ENCODE data around the gene CDK17. TPM values are rescaled to one million over a fixed set of nuclear protein-coding genes. Genes with fewer than 3 reads are reported as not detected.
A peak's percentile ranks its signal among the peaks of the same experiment; 100 is the strongest.
"Not testable (repeated sequence)": the region's sequence is repeated elsewhere in the genome, so short reads cannot be mapped to it uniquely, and the experiment has no call there.

The CDK17 gene
- total RNA-seq, 2 donors from 2014 or later = 30.7 to 97.6 TPM

- DNase-seq (ENCODE audit: low spot score) (no peak), ATAC-seq (ENCODE audit: insufficient number of reproducible peaks, low FRiP score, low read depth) (no peak)
- H3K27me3 ChIP-seq (replicated peaks; ENCODE audit: insufficient read depth) = no peaks in the 10 kb centered on the region
- H3K9me3 ChIP-seq = no peaks in the 10 kb centered on the region
- H3K27ac ChIP-seq = no peak overlapping the region
- no peaks in the 10 kb centered on the region for H3K36me3 ChIP-seq
- no peak for TF ChIP-seq CTCF (IDR thresholded peaks at IDR 0.05)
- H3K4me1 ChIP-seq (ENCODE audit: control insufficient read depth in 1 of 2, low read depth in 2 of 2) = no peaks in the 10 kb centered on the region
- H3K4me3 ChIP-seq = no peak overlapping the region
Observed at GRCh38 chr12:96321941-96322340, 78.3 kb downstream of the CDK17 start.

- H3K27me3 ChIP-seq (replicated peaks; ENCODE audit: insufficient read depth); H3K4me1 ChIP-seq (ENCODE audit: control insufficient read depth in 1 of 2, low read depth in 2 of 2); H3K4me3 ChIP-seq; H3K27ac ChIP-seq; ATAC-seq (ENCODE audit: insufficient number of reproducible peaks, low FRiP score, low read depth); H3K36me3 ChIP-seq; H3K9me3 ChIP-seq; DNase-seq (ENCODE audit: low spot score): not testable (repeated sequence)
Observed at GRCh38 chr12:96317801-96318200, 82.4 kb downstream of the CDK17 start.

- not testable (repeated sequence) for H3K27me3 ChIP-seq (replicated peaks; ENCODE audit: insufficient read depth); DNase-seq (ENCODE audit: low spot score); H3K4me1 ChIP-seq (ENCODE audit: control insufficient read depth in 1 of 2, low read depth in 2 of 2); ATAC-seq (ENCODE audit: insufficient number of reproducible peaks, low FRiP score, low read depth); H3K9me3 ChIP-seq; H3K36me3 ChIP-seq; H3K27ac ChIP-seq
- H3K4me3 ChIP-seq = peak overlapping the region; percentile 56
Observed at GRCh38 chr12:96315741-96316481, 84.3 kb downstream of the CDK17 start.

GRCh38 chr12:96314723-96315122 lies 85.5 kb downstream of the CDK17 start:
- no peak for TF ChIP-seq CTCF (IDR thresholded peaks at IDR 0.05)
- Histone ChIP-seq H3K4me1 (ENCODE audit: control insufficient read depth in 1 of 2, low read depth in 2 of 2) (peaks cover 0 to 5% of the 10 kb centered on the region in 2 donors), H3K27ac (no peak overlapping the region), H3K36me3 (no peaks in the 10 kb centered on the region), H3K4me3 (no peak overlapping the region), H3K9me3 (no peaks in the 10 kb centered on the region), H3K27me3 (replicated peaks; ENCODE audit: insufficient read depth) (no peaks in the 10 kb centered on the region)
- ATAC-seq (ENCODE audit: insufficient number of reproducible peaks, low FRiP score, low read depth) = no peak
- DNase-seq (ENCODE audit: low spot score) = no peak

GRCh38 chr12:96313606-96314005 lies 86.6 kb downstream of the CDK17 start:
- ATAC-seq (ENCODE audit: insufficient number of reproducible peaks, low FRiP score, low read depth) = no peak
- no peaks in the 10 kb centered on the region for H3K27me3 ChIP-seq (replicated peaks; ENCODE audit: insufficient read depth)

GRCh38 chr12:96311191-96311590 lies 89.0 kb downstream of the CDK17 start:
- DNase-seq (ENCODE audit: low spot score) (no peak), ATAC-seq (ENCODE audit: insufficient number of reproducible peaks, low FRiP score, low read depth) (no peak)
- Histone ChIP-seq H3K4me3 (no peak overlapping the region), H3K27ac (no peak overlapping the region), H3K27me3 (replicated peaks; ENCODE audit: insufficient read depth) (no peaks in the 10 kb centered on the region), H3K9me3 (no peaks in the 10 kb centered on the region), H3K36me3 (no peaks in the 10 kb centered on the region), H3K4me1 (ENCODE audit: control insufficient read depth in 1 of 2, low read depth in 2 of 2) (peaks cover 0 to 5% of the 10 kb centered on the region in 2 donors)
- no peak for TF ChIP-seq CTCF (IDR thresholded peaks at IDR 0.05)

More at GRCh38 chr12:96313606-96314005, 86.6 kb downstream of the CDK17 start:
- H3K4me3 ChIP-seq = no peak overlapping the region
- no peak overlapping the region for H3K27ac ChIP-seq
- no peaks in the 10 kb centered on the region for H3K36me3 ChIP-seq
- H3K4me1 ChIP-seq (ENCODE audit: control insufficient read depth in 1 of 2, low read depth in 2 of 2) = peaks cover 0 to 5% of the 10 kb centered on the region in 2 donors
- no peak for DNase-seq (ENCODE audit: low spot score)
- no peak for TF ChIP-seq CTCF (IDR thresholded peaks at IDR 0.05)
- H3K9me3 ChIP-seq = no peaks in the 10 kb centered on the region

Data from thoracic aorta (tissue), 2 donors.